Left renal pelvis (tissue), 4 donors: Measurements from ENCODE around the gene MRPL20. TPM values are rescaled to one million over a fixed set of nuclear protein-coding genes. Genes with fewer than 3 reads are reported as not detected.

Experiments used
- DNase-seq, 4 donors: peaks; one replicate each; pipeline ENCODE4 v3.0.0-alpha.2; 2013; ENCODE audit warnings: low read depth in 4 of 4, low spot score in 3 of 4
- polyA plus RNA-seq, 4 donors: library from polyadenylated mRNA; unstranded; fragments of 120-200 nt; gene quantifications; one replicate each; pipeline ENCODE4 v1.2.1, GENCODE V29; 2013; ENCODE audit not compliant: insufficient read length in 4 of 4

Gene MRPL20
- polyA plus RNA-seq, 4 donors: 89.3 to 155 (median 113) TPM

DNA sequence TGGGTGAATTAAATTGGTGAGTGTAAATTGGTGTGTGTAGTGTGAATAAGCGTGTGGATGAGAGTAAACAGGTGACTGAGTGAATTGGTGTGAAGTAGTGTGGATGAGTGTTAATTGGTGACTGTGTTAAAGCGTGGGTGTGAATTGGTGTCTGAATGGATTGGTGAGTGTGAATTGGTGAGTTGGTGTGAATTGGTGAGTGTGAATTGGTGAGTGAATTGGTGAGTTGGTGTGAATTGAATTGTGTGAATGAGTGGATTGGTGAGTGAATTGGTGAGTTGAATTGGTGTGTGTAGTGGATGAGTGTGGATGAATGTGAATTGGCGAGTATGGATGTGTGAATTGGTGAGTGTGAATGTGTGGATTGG lies 40.4 kb downstream of the MRPL20 start:
- no peak for DNase-seq

- no peak for DNase-seq
Observed at GRCh38 chr1:1365875-1366698, 41.0 kb downstream of the MRPL20 start.

DNA sequence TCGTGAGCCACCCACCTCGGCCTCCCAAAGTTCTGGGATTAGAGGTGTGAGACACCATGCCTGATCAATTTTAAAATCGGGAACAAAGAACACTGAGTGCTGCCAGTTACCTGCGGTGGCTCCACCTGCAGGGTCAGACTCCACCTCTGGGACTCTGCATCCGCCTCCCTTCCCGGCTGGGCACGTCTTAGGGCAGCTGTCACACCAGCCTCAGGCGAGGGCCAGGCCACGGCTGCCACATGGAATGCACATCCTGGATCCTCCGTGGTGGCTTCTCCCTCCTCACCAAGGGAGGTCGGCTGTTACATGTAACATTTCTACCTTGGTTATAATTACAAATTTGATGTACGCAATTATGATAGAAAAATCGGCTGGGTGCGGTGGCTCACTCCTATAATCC lies 42.8 kb downstream of the MRPL20 start:
- no peak for DNase-seq

DNA sequence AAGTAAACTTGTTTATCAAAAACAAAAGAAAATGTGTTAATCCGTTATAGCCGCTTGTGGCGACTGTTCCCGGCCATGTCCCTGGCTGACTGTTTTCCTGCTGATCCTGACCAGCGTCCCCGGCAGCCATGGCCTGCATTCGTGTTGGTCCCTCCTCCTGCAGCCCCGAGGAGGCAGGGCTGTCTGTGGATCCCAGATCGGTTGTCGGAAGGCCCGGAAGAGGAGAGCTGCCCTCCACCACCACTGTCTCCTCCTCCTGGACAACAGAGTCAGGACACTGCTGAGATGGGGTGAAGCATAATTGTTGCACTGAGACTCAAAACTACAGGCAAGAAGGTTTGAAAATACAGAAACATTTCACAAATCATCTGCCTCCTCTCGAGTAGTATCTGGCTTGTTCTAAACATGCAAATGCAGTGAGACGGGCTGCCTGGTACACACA lies 45.1 kb downstream of the MRPL20 start:
- no peak for DNase-seq

- no peak for DNase-seq
Observed at GRCh38 chr1:1361233-1361981, 45.7 kb downstream of the MRPL20 start.

DNA sequence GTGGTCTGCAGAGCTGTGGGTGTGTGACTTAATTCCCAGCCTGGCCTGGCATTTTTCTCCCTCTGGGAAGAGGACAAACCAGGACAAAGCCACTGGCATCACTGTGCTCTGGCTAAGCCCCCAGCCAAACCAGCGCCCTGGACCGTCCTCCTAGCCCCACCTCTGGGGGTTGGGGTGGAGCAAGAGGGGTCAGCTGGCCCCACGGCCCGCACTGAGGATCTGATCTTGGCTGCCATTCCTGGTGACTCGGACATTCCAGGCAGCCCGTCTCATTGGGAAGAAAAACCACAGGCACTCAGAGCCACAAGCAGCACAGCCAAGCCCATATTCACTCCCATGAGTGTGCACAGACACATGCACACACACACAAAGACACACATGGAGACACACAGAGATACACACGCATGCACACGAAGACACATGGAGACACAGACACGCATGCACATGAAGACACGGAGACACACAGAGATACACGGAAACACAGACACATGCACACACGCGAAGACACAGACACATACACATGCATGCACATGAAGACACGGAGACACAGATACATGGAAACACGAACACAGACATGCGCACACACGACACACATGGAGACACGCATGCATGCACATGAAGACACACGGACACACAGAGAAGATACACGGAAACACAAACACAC lies 46.5 kb downstream of the MRPL20 start:
- DNase-seq: no peak

DNA sequence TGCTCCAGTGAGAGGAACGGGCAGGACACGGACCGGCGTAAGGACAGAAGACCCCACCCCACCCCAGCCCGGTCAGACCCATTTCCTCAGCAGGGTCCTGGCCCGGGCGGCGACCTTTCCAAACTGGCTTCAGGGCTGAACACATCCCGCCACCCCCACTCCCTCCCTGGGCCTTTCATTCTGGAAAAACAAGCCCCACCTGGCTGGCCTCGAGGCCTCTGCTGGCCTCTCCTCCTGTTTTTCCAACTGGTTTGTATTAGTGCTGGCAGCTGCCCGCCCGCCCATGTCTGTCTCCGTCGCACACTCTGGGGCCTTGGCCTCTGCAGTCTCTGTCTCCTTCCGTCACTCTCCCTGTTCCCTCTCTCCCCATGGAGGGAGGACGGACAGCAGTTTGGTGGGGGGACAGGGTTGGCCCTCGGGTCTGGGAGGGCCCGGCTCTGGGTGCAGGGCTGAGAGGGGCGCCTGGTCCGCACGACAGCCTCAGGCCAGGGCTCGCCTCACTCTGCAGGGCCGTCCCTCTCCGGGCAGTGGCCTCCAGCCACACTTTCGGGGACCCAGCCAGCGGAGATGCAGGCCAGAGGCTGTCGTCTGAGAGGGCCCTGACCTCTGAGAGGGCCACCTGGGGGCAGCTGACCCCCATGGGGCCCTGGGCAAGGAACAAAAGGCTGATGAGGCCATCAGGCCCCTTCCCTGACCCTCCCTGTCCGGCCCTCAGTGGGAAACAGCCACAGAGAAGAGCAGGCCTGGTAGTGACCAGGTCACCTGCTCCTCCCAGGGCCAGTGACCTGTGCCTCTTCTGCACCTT lies 47.2 kb downstream of the MRPL20 start:
- DNase-seq: no peak

DNA sequence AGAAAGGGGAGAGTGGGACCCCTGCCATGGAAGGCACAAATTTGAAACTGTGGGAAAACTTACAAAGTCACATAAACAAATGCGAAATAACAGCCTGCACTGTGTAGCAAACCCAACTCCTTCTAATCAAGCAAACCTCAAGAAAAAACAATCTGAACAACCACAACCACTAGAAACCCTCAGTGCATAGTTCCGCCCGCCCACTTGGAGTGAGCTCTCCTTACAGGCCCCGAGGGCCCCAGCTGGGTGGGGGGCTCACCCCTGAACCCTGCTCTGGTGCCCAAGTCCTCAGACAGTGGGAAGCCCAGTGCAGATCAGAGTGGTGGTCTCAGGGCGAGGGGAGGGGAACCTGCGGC lies 47.8 kb downstream of the MRPL20 start:
- no peak for DNase-seq

GRCh38 chr1:1358433-1359271 lies 48.4 kb downstream of the MRPL20 start, which contains the start of gene MXRA8:
TSS of gene MXRA8 (minus strand) at chr1:1358555. CDS start at chr1:1358504, 51 bp downstream.
- peak in 1 of 4 donors; percentile 63 for DNase-seq

DNA sequence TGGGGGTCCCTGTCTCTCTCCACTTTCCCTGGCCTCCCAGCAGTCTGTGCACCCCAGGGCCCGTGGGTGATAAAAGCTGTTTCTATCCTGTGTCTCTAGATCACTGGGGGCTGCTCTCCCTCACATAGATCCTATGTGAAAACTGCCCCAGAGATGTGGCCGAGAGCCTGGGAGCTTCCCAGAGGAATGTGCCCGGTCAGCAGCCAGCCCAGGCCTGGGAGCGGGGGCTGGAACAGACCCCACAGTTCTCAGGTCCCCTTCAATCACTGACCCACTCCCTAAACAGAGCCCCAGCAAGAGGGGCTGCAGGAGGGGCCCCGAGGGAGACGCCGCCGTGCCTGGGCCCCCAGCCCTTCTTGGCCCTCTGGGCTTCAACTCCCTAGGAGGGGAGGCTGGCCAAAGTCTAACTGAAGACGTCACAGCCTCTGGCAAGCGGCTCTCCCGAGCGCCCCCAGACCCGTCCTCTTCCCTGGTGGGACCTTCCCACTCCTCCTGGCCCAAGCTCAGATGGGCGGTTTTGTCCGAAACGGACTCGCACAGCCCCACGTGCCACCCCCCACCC lies 49.1 kb downstream of the MRPL20 start:
- DNase-seq: no peak

DNA sequence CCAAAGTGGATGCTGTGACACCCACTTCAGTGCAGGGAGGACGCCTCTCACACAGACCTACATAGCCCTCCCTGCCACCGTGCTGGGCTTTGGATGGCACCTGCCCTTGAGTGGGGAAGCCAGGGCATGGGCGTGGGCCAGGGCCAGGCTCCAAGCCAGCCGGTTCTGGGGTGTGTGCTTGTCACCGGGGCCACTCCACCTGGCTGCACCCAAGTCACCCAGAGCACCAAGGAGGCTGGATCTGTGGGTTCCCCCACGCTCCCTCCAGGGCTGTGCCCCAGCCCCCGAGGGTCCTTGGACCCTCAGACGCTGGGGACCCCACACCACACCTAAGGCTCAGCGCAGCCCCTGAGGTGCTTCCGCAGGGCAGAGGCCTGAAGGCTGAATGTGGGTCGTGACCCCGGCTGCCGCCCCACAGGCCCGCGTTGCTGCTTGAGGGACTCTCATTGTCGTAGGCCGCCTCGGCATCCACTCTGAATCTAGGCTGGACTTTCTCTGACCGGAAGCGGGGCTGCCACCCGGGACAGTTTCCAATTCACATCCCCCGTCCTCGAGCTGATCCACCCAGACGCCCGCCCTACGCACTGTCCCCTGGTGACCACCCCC lies 50.2 kb downstream of the MRPL20 start:
- DNase-seq: no peak

GRCh38 chr1:1356166-1356795 lies 50.8 kb downstream of the MRPL20 start:
- DNase-seq: no peak

GRCh38 chr1:1355416-1355815 lies 51.7 kb downstream of the MRPL20 start:
- DNase-seq: no peak

GRCh38 chr1:1354271-1355247 lies 52.5 kb downstream of the MRPL20 start:
- DNase-seq: no peak

GRCh38 chr1:1353389-1354151 lies 53.5 kb downstream of the MRPL20 start:
- DNase-seq: no peak

GRCh38 chr1:1352786-1353388 lies 54.2 kb downstream of the MRPL20 start:
- no peak for DNase-seq
